Ovary (tissue), 3 donors: ENCODE measurements around the gene RPS23.

Experiments used
- EP300 ChIP-seq: sonication (generic); formaldehyde crosslinking; IDR thresholded peaks from one replicate; pipeline ENCODE4 v1.6.1; 2017; ENCODE audit warnings: antibody characterized with exemption
- POLR2A ChIP-seq: fragments of 450-650 bp; IDR thresholded peaks from one replicate; pipeline ENCODE4 v1.6.1; 2017; ENCODE audit warnings: antibody characterized with exemption, mild to moderate bottlenecking, moderate library complexity
- TF ChIP-seq, protein P1 (sequence below), 3 donors: fragments of 450-650 bp in 2 of 3; fragments of 200-600 bp in 1 of 3; IDR thresholded peaks; one replicate each; pipeline versions ENCODE4 v1.5.1 to v1.8.0; 2016 to 2022; ENCODE audit warnings: antibody characterized with exemption in 3 of 3, mild to moderate bottlenecking in 1 of 3
- donor health status: DM: no; HTN: no; CAD: no.

GRCh38 chr5:82265047-82265446 lies 13.1 kb downstream of the RPS23 start:
- TF ChIP-seq, protein P1, sequence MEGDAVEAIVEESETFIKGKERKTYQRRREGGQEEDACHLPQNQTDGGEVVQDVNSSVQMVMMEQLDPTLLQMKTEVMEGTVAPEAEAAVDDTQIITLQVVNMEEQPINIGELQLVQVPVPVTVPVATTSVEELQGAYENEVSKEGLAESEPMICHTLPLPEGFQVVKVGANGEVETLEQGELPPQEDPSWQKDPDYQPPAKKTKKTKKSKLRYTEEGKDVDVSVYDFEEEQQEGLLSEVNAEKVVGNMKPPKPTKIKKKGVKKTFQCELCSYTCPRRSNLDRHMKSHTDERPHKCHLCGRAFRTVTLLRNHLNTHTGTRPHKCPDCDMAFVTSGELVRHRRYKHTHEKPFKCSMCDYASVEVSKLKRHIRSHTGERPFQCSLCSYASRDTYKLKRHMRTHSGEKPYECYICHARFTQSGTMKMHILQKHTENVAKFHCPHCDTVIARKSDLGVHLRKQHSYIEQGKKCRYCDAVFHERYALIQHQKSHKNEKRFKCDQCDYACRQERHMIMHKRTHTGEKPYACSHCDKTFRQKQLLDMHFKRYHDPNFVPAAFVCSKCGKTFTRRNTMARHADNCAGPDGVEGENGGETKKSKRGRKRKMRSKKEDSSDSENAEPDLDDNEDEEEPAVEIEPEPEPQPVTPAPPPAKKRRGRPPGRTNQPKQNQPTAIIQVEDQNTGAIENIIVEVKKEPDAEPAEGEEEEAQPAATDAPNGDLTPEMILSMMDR (IDR thresholded peaks at IDR 0.05) = no peak
- TF ChIP-seq POLR2A (no peak), EP300 (no peak)
